GM21367 (cell line): Measurements from ENCODE around the gene GSTP1.
A peak's percentile ranks its signal among the peaks of the same experiment; 100 is the strongest.
"Not testable (repeated sequence)": the region's sequence is repeated elsewhere in the genome, so short reads cannot be mapped to it uniquely, and the experiment has no call there.

Experiments used
- ATAC-seq: cut with Tn5 transposase; IDR thresholded peaks from one replicate; pipeline ENCODE4 v1.9.1; 2021; ENCODE audit not compliant: unreplicated experiment

Gene GSTP1

GRCh38 chr11:67562963-67563704 lies 20.5 kb upstream of the GSTP1 start:
- ATAC-seq: no peak

- not testable (repeated sequence) for ATAC-seq
Measured at GRCh38 chr11:67563705-67564114, 19.9 kb upstream of the GSTP1 start.

- no peak for ATAC-seq
Measured at GRCh38 chr11:67564230-67564629, 19.4 kb upstream of the GSTP1 start.

- no peak for ATAC-seq
Measured at GRCh38 chr11:67571443-67571842, 12.2 kb upstream of the GSTP1 start.

GRCh38 chr11:67572305-67572704 lies 11.3 kb upstream of the GSTP1 start:
- ATAC-seq: no peak

- ATAC-seq: no peak
Measured at GRCh38 chr11:67572747-67573419, 10.7 kb upstream of the GSTP1 start.

GRCh38 chr11:67574938-67575337 lies 8.7 kb upstream of the GSTP1 start:
- no peak for ATAC-seq

GRCh38 chr11:67576735-67577475 lies 6.7 kb upstream of the GSTP1 start:
- no peak for ATAC-seq

- no peak for ATAC-seq
Measured at GRCh38 chr11:67577951-67578350, 5.7 kb upstream of the GSTP1 start.

- no peak for ATAC-seq
Measured at GRCh38 chr11:67581469-67581868, 2.1 kb upstream of the GSTP1 start.

- no peak for ATAC-seq
Measured at GRCh38 chr11:67582011-67582410, 1.6 kb upstream of the GSTP1 start.

- no peak for ATAC-seq
Measured at GRCh38 chr11:67584205-67584880, 731 bp downstream of the GSTP1 start.

GRCh38 chr11:67584881-67585873 lies 1.6 kb downstream of the GSTP1 start:
- ATAC-seq: no peak

- no peak for ATAC-seq
Measured at GRCh38 chr11:67585911-67586310, 2.3 kb downstream of the GSTP1 start.

- ATAC-seq: no peak
Measured at GRCh38 chr11:67586568-67587250, 3.1 kb downstream of the GSTP1 start.

GRCh38 chr11:67588136-67588503 lies 4.5 kb downstream of the GSTP1 start:
- peak; percentile 5 for ATAC-seq

GRCh38 chr11:67588899-67589415 lies 5.3 kb downstream of the GSTP1 start:
- not testable (repeated sequence) for ATAC-seq

GRCh38 chr11:67592880-67593564 lies 9.4 kb downstream of the GSTP1 start:
- ATAC-seq: no peak

- ATAC-seq: no peak
Measured at GRCh38 chr11:67593565-67593905, 9.9 kb downstream of the GSTP1 start.
